Activated B cell treated with CpG ODN at 0.5 μM for 24 hours (primary cell): Measurements from ENCODE around the gene NCOA1. TPM values are rescaled to one million over a fixed set of nuclear protein-coding genes. Genes with fewer than 3 reads are reported as not detected.
"Not testable (repeated sequence)": the region's sequence is repeated elsewhere in the genome, so short reads cannot be mapped to it uniquely, and the experiment has no call there.

Source experiments
- ATAC-seq: fragments of 200-7000 bp; cut with Tn5 transposase; one replicate; pipeline ENCODE4 v1.10.0; 2021; ENCODE audit warnings: low read depth, mild to moderate bottlenecking, moderate library complexity
- CTCF ChIA-PET: fragments of 350-600 bp; sonication (Branson Sonifier 250); formaldehyde crosslinking; loops from one replicate; lab custom pipeline; 2021; ENCODE audit warnings: antibody characterized with exemption; lab: Charles Lee
- POLR2A ChIA-PET: fragments of 350-600 bp; sonication (Branson Sonifier 250); formaldehyde crosslinking; loops from one replicate; lab custom pipeline; 2021; ENCODE audit warnings: antibody characterized with exemption; lab: Charles Lee
- DNase-seq: peaks from one replicate; pipeline ENCODE4 v3.0.0; 2022
- H3K27ac Mint-ChIP-seq: one replicate; pipeline ENCODE4 v1.8.0; 2020; ENCODE audit warnings: mixed read lengths
- H3K27me3 Mint-ChIP-seq: one replicate; pipeline ENCODE4 v1.8.0; 2021; ENCODE audit warnings: mixed read lengths
- H3K36me3 Mint-ChIP-seq: one replicate; pipeline ENCODE4 v1.8.0; 2021; ENCODE audit warnings: low read depth, mixed read lengths
- H3K4me1 Mint-ChIP-seq: one replicate; pipeline ENCODE4 v1.8.0; 2021; ENCODE audit warnings: mixed read lengths
- H3K4me3 Mint-ChIP-seq: one replicate; pipeline ENCODE4 v1.8.0; 2020; ENCODE audit warnings: mild to moderate bottlenecking, mixed read lengths
- H3K9me3 Mint-ChIP-seq: one replicate; pipeline ENCODE4 v1.8.0; 2020; ENCODE audit warnings: mixed read lengths
- intact Hi-C: fragments of 100-400 bp; cut with micrococcal nuclease; formaldehyde crosslinking; loops from one replicate; pipeline ENCODE4 v1.15.1; 2024
- total RNA-seq: library from RNA; stranded (reverse); gene quantifications from 2 replicates; pipeline ENCODE4 v1.2.3, GENCODE V29; 2022
- TF ChIP-seq, protein P1 (sequence below): fragments of 200-600 bp; IDR thresholded peaks from one replicate; pipeline ENCODE4 v1.8.0; 2022; ENCODE audit warnings: antibody characterized with exemption, mild to moderate bottlenecking

NCOA1 gene
- total RNA-seq, 1 donor from 2014 or later, result 49.5 TPM

DNA sequence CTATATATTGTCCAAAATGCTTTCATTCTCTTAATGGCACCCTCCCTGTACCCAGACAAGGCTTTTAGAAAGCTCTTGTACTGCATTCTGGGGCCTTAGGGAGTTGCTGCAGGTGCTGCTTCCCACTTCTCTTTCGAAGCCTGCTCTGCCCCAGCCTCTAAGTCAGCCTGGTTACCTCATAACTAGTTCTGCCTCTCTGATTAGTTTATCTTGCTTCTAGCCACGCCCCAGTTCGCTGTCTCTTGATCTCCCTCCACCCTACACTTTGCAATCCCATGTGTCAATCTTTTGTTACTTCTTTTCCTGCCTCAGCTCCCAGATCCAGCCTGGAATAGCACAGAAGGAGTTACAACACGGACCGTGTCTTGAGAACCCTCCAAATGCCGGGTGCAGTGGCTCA, 13.8 kb upstream of the NCOA1 start:
- intact Hi-C loops, result no loop called here
- ChIA-PET POLR2A (no interaction called here), CTCF (no interaction called here)
- Mint-ChIP-seq H3K4me3 (no peak overlapping the region), H3K27ac (no peak overlapping the region), H3K27me3 (no peaks in the 10 kb centered on the region), H3K36me3 (no peaks in the 10 kb centered on the region), H3K4me1 (no peaks in the 10 kb centered on the region), H3K9me3 (peaks cover 4% of the 10 kb centered on the region)
- TF ChIP-seq, protein P1, sequence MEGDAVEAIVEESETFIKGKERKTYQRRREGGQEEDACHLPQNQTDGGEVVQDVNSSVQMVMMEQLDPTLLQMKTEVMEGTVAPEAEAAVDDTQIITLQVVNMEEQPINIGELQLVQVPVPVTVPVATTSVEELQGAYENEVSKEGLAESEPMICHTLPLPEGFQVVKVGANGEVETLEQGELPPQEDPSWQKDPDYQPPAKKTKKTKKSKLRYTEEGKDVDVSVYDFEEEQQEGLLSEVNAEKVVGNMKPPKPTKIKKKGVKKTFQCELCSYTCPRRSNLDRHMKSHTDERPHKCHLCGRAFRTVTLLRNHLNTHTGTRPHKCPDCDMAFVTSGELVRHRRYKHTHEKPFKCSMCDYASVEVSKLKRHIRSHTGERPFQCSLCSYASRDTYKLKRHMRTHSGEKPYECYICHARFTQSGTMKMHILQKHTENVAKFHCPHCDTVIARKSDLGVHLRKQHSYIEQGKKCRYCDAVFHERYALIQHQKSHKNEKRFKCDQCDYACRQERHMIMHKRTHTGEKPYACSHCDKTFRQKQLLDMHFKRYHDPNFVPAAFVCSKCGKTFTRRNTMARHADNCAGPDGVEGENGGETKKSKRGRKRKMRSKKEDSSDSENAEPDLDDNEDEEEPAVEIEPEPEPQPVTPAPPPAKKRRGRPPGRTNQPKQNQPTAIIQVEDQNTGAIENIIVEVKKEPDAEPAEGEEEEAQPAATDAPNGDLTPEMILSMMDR, result no peak
- no peak for DNase-seq
- no peak for ATAC-seq

DNA sequence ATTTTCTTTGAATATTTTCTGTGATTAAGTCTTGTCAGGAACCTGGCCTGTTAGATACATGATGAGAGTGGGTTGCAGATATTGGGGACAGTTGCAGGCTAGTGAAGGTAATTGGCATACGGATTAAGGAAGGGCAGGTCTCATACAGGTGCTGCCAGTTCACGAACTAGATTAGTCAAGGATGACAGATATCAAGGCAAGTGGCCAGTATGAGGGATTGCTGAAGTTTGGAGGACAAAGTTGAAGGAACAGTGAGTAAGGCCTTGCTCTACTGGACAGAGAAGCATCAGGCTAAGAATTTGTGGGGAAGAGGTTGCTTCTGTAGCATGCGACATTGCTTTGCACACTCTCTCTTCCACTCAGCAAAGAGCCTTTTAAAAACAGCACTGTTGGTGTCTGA, 12.8 kb upstream of the NCOA1 start:
- Mint-ChIP-seq H3K4me3 (no peak overlapping the region), H3K27me3 (no peaks in the 10 kb centered on the region), H3K27ac (no peak overlapping the region), H3K4me1 (no peaks in the 10 kb centered on the region), H3K36me3 (no peaks in the 10 kb centered on the region), H3K9me3 (peaks cover 4% of the 10 kb centered on the region)
- no peak for DNase-seq
- no peak for ATAC-seq
- intact Hi-C loops, result no loop called here
- ChIA-PET POLR2A (no interaction called here), CTCF (no interaction called here)
- TF ChIP-seq, protein P1, result no peak

DNA sequence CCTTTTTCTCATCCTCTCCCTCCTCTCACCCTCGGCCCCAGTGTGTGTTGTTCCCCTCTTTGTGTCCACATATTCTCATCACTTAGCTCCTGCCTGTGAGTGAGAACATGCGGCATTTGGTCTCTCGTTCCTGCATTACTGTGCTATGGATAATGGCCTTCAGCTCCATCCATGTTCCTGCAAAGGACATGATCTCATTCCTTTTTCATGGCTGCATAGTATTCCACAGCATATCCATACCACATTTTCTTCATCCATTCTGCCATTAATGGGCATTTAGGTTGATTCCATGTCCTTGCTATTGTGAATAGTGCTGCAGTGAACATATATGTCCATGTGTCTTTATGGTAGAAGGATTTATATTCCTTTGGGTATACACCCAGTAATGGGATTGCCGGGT, 10.8 kb upstream of the NCOA1 start:
- CTCF ChIA-PET, result no interaction called here
- POLR2A ChIA-PET, result no interaction called here
- ATAC-seq (no peak), DNase-seq (no peak)
- Mint-ChIP-seq H3K27me3 (no peaks in the 10 kb centered on the region), H3K9me3 (peaks cover 4% of the 10 kb centered on the region), H3K4me1 (no peaks in the 10 kb centered on the region), H3K27ac (no peak overlapping the region), H3K4me3 (no peak overlapping the region), H3K36me3 (no peaks in the 10 kb centered on the region)
- intact Hi-C loops, result no loop called here
- TF ChIP-seq, protein P1, result no peak

DNA sequence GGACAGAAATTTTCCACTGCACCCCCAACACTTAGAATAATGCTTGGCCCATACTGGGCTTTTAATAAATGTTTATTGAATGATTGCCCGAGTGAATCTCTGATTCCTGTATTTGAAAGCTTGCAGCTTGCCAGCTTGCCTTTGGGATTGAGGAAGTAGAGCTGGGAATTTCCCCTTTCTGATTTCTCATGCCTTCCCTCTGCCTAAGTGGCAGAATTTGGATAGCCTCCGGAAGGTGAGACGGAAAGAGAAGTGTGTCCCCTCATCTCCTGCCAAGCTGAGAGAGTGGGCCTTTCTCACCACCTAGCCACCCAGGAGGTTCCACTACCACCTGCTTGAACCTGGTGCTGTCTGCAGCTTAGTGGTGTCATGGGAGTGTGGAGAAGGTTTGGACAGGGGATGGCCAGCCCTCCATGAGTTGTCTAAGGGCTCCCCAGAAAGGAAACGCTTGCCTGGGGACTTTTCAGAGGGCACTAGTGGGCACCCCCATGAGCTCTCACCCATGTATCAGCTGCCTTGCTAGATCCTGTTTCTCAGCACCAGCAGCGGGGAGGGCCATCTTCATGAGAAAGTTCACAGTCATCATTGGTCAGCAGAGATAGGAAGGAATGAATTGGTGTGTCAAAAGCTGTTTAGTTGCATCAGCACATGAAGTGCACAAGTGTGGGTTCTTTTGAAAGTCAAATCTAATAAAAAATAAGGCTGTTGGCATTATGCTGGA, 8.6 kb upstream of the NCOA1 start:
- H3K36me3 Mint-ChIP-seq, result no peaks in the 10 kb centered on the region
- H3K27ac Mint-ChIP-seq, result no peak overlapping the region
- ATAC-seq (no peak), DNase-seq (no peak)
- ChIA-PET CTCF (interaction anchor here (0.8 kb wide), 1 partner anchor 70 kb away, joined by 3 read pairs; no protein-coding TSS in a partner anchor), POLR2A (no interaction called here)
- no peaks in the 10 kb centered on the region for H3K27me3 Mint-ChIP-seq
- intact Hi-C loops, result no loop called here
- H3K9me3 Mint-ChIP-seq, result peaks cover 4% of the 10 kb centered on the region
- TF ChIP-seq, protein P1, result no peak
- no peaks in the 10 kb centered on the region for H3K4me1 Mint-ChIP-seq
- no peak overlapping the region for H3K4me3 Mint-ChIP-seq

DNA sequence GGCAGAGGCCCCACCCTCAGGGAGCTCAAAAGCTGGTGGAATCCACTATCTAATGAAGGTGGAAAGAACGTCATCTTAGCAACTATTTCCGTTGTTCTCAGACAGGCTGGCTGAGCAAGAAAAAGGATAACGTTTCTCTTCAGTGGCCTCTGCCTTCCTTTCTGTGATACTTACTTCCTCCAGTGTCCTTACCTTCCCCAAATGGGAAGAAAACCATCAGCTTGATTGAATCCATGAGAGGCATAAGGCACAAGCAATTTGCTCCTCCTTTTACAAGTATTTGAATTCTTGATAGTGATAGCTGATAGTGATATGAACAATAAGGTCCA, 8.1 kb upstream of the NCOA1 start:
- H3K9me3 Mint-ChIP-seq, result peaks cover 4% of the 10 kb centered on the region
- ChIA-PET POLR2A (no interaction called here), CTCF (interaction anchor here (0.8 kb wide), 1 partner anchor 70 kb away, joined by 3 read pairs; no protein-coding TSS in a partner anchor)

DNA sequence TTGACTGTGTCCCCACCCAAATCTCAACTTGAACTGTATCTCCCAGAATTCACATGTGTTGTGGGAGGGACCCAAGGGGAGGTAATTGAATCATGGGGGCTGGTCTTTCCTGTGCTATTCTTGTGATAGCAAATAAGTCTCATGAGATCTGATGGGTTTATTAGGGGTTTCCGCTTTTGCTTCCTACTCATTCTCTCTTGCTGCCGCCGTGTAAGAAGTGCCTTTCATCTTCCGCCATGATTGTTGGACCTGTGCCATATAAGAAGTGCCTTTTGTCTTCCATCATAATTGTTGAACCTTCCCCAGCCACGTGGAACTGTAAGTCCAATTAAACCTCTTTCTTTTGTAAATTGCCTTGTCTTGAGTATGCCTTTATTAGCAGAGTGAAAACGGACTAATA, 6.4 kb upstream of the NCOA1 start:
- H3K4me1 Mint-ChIP-seq, H3K27me3 Mint-ChIP-seq, intact Hi-C loops, H3K9me3 Mint-ChIP-seq, ATAC-seq, POLR2A ChIA-PET, H3K27ac Mint-ChIP-seq, H3K36me3 Mint-ChIP-seq, H3K4me3 Mint-ChIP-seq, DNase-seq, CTCF ChIA-PET: not testable (repeated sequence)

More for the DNA sequence above, 8.1 kb upstream of the NCOA1 start:
- H3K4me3 Mint-ChIP-seq, result no peak overlapping the region
- TF ChIP-seq, protein P1, result no peak
- no peaks in the 10 kb centered on the region for H3K27me3 Mint-ChIP-seq
- no peak for DNase-seq
- H3K36me3 Mint-ChIP-seq, result no peaks in the 10 kb centered on the region
- H3K27ac Mint-ChIP-seq, result no peak overlapping the region
- intact Hi-C loops, result no loop called here
- H3K4me1 Mint-ChIP-seq, result no peaks in the 10 kb centered on the region
- ATAC-seq, result no peak
